A549 treated with dexamethasone at 1 μM for 4 hours (cell line): Measurements from ENCODE around the gene ENOX2. TPM values are rescaled to one million over a fixed set of nuclear protein-coding genes. Genes with fewer than 3 reads are reported as not detected.

Source experiments
- total RNA-seq: library from RNA; stranded (reverse); fragments of 200-300 nt; extraction: Qiagen RNA extraction; gene quantifications from 5 replicates; pipeline ENCODE4 v1.2.3, GENCODE V29; 2022

Gene ENOX2, protein sequence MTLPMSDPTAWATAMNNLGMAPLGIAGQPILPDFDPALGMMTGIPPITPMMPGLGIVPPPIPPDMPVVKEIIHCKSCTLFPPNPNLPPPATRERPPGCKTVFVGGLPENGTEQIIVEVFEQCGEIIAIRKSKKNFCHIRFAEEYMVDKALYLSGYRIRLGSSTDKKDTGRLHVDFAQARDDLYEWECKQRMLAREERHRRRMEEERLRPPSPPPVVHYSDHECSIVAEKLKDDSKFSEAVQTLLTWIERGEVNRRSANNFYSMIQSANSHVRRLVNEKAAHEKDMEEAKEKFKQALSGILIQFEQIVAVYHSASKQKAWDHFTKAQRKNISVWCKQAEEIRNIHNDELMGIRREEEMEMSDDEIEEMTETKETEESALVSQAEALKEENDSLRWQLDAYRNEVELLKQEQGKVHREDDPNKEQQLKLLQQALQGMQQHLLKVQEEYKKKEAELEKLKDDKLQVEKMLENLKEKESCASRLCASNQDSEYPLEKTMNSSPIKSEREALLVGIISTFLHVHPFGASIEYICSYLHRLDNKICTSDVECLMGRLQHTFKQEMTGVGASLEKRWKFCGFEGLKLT
- 7.8 to 9.6 TPM (median 8.6 TPM) in 5 replicates for total RNA-seq

DNA sequence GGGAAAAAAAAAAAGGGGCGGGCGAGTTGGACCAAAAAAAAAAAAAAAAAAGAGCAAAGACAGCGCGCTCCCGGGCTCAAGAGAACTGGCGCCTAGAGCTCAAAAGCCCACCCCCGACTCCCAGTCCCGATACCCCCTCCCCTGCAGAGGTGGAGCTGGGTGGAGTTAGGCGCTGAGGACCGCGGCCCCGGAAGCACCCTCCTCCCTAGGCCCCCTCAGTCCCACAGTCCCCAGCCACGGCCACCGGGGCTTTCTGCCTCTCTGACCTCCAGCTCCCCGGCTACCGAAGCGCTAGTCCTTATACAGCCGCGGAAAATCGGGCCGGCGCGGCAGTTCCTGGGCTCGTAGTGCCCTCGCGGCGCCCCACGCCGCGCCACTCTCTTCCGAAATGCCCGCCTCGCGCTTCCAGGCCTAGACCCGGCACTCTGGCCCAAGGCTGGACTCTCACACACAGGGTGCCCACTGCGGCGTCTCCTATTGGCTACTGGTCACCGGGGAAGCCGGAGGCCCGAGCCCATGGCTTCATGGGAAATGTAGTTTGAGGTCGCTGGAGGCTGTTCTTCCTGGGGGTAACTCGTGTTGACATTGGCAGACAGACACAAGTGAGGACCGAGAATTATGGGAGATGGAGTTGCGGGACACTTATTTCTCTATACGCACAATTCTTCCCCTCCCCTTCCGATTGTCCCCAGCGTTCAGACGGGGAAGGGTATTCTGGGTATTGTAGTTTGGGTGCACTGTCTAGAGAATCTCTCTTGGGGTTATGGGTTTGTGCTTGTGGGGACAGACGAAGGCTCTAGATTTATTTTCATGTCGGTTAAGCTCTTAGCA, at the start of gene ENOX2:
ENOX2 (minus strand) TSS at position 427 of the 831 bp plus-strand sequence. CDS start 199,993 bp downstream, outside the sequence.

Other genes with a start within 250 kb of the ENOX2 start
- not detected in 5 replicates for gene ARHGAP36, start 155.1 kb upstream of the ENOX2 start, total RNA-seq